SK-MEL-5 (cell line): Measurements from ENCODE around the gene WNT9B. TPM values are rescaled to one million over a fixed set of nuclear protein-coding genes. Genes with fewer than 3 reads are reported as not detected.

Experiments used
- DNase-seq: peaks from one replicate; pipeline ENCODE4 v3.0.0-alpha.2; 2016; ENCODE audit warnings: low read depth, low spot score
- in situ Hi-C: cut with HindIII; loops from 2 replicates; pipeline ENCODE4 v1.10.0; 2016; ENCODE audit warnings: low sequenced_read_pairs, high pct_unique_total_duplicates, low pct_unique_long_range_greater_than_20kb
- total RNA-seq: library from RNA; depleted of rRNA; stranded (reverse); fragments of >200 nt; shearing (Covaris generic); gene quantifications from 2 replicates; pipeline ENCODE4 v1.2.3, GENCODE V29; 2014

WNT9B gene
- total RNA-seq, 1 experiment from 2014 or later = not detected

GRCh38 chr17:46842835-46843234 lies 8.5 kb upstream of the WNT9B start:
- no peak for DNase-seq
- in situ Hi-C loops = no loop called here

- in situ Hi-C loops = no loop called here
- DNase-seq = no peak
Observed at GRCh38 chr17:46847204-46848191, 3.9 kb upstream of the WNT9B start.

- in situ Hi-C loops = no loop called here
- no peak for DNase-seq
Observed at GRCh38 chr17:46848534-46848933, 2.8 kb upstream of the WNT9B start.

GRCh38 chr17:46850688-46851028 lies 725 bp upstream of the WNT9B start:
- in situ Hi-C loops = no loop called here
- no peak for DNase-seq

- in situ Hi-C loops = no loop called here
- no peak for DNase-seq
Observed at GRCh38 chr17:46853896-46854444, 2.6 kb downstream of the WNT9B start.

GRCh38 chr17:46854515-46854914 lies 3.1 kb downstream of the WNT9B start:
- in situ Hi-C loops = no loop called here

GRCh38 chr17:46854948-46855347 lies 3.6 kb downstream of the WNT9B start:
- in situ Hi-C loops = no loop called here
- no peak for DNase-seq

More at GRCh38 chr17:46854515-46854914, 3.1 kb downstream of the WNT9B start:
- no peak for DNase-seq

- in situ Hi-C loops = no loop called here
- no peak for DNase-seq
Observed at GRCh38 chr17:46857600-46857999, 6.2 kb downstream of the WNT9B start.

GRCh38 chr17:46859996-46860395 lies 8.6 kb downstream of the WNT9B start:
- no peak for DNase-seq
- in situ Hi-C loops = no loop called here

DNA sequence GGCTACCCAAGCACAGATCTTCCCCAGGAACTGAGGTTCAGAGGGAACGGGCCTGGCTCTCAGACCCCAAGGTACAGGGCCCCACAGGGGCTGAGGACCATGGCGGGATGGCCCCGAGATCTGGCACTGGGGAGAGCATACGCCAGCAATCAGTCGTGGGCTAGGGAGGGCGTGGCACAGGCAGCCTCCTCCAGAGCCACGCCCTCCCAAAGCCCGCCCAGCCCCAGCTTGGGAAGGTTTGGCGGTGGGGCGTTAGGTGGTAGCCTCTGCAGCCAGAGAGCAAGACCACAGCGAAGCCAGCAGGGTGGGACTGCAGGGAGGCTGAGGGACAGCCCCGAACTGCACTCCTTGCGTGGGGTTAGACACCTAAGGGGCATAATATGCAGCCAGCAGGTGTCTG lies 11.6 kb downstream of the WNT9B start:
- peak; percentile 32 for DNase-seq
- in situ Hi-C loops = no loop called here

- in situ Hi-C loops = no loop called here
- DNase-seq = no peak
Observed at GRCh38 chr17:46863383-46864121, 12.2 kb downstream of the WNT9B start.

- in situ Hi-C loops = no loop called here
- DNase-seq = no peak
Observed at GRCh38 chr17:46865100-46865499, 13.7 kb downstream of the WNT9B start.

DNA sequence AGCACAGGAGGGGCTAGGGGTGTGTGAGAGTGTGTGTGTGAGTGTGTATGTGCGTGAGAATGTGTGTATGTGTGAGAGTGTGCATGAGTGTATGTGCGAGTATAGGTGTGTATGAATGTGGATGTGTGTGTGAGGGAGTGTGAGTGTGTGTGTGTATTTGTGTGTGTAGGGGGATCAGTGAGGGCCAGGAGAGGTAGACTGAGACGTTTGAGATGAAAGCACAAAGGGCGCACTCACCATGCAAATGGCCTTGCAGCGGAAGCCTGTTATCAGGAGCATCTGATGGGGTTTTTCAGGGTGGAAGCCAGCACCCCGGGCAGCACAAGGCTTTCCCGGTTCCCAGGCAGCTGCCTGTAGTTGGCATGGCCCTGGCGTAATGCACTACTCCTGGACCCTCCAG lies 14.9 kb downstream of the WNT9B start:
- in situ Hi-C loops = no loop called here
- DNase-seq = no peak

DNA sequence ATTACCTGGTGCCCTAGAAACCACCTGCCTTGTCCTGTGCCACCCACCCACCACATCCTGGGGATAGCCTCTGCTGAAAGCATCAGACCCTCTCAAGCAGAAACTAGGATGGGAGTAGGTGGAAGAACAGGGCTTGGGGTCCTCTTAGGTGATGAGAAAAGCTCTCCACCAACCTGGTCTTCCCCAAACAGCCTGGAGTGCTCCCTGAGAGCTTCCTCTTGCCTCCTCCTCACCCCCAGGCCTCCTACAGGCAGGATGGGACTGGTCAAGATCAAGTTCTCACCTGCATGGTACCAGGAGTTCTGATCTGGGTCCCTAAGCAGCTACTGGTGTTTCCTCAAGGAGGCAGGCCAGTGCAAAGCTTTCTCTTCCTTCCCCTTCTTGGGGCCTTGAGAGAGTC lies 15.4 kb downstream of the WNT9B start:
- in situ Hi-C loops = no loop called here

DNA sequence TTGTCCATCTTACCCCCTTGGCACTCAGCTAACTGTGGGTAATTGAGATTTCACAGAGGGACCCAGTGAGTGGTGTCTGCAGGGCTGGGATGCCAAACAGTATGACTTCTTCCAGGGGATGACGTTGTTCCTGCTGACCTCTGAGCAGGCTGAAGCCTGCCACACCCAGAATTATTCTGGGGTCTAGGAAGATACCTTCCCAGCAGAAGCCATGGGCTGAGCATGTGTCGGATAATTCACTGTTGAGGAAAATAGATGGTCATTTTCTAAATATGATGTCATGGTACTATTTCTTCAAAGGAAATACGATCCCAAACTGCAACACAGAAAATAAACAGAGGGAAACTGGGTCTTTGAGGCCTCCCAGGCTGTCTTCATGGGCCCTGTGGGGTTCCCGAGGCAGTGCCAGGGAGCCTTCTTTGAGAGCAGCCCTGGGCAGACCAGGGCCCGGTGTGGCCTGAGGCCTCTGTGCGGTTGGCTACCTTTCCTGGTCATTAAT lies 17.4 kb downstream of the WNT9B start:
- in situ Hi-C loops = no loop called here
- no peak for DNase-seq

More for the DNA sequence above, 15.4 kb downstream of the WNT9B start:
- DNase-seq = no peak

GRCh38 chr17:46869296-46869695 lies 17.9 kb downstream of the WNT9B start:
- in situ Hi-C loops = no loop called here
- no peak for DNase-seq

- DNase-seq = no peak
- in situ Hi-C loops = no loop called here
Observed at GRCh38 chr17:46869975-46870803, 18.8 kb downstream of the WNT9B start.
